ENCODE results near the gene RBMS1.

RBMS1 gene

DNA sequence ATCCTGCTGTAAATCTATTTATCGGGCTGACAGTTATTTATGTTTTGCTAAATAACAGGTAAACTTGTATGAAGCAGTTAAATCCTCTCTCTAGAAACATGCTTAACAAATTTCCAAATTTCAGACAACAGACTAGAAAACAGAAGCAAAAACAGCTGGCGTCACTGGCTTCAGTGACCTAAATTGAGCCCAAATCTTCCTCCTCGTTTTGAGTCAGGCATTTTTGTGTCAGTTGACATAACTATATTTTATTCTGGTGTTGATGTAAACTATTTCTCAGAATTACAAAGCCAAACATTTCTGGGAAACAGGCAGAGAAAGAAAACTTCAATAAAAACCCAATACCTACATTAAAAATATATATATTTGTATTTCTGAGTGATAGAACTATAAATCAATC lies 21.7 kb downstream of the RBMS1 start:
- no peaks in the 10 kb centered on the region for H4K20me1 ChIP-seq (ENCODE audit: insufficient read depth, low read length, poor library complexity, severe bottlenecking)
- H3K27me3 ChIP-seq (ENCODE audit: insufficient read depth, low read length, poor library complexity, severe bottlenecking) = no peaks in the 10 kb centered on the region
- no peaks in the 10 kb centered on the region for H3K9me3 ChIP-seq (ENCODE audit: insufficient read depth, low read depth, low read length)
- H3K4me3 ChIP-seq (ENCODE audit: low read length, poor library complexity, severe bottlenecking) = no peak overlapping the region
- no peaks in the 10 kb centered on the region for H3F3A ChIP-seq (ENCODE audit: low read depth)
- H3K9ac ChIP-seq (ENCODE audit: low read depth, low read length, poor library complexity, severe bottlenecking) = no peak overlapping the region
- peaks cover 16% of the 10 kb centered on the region for H3K4me1 ChIP-seq (ENCODE audit: insufficient read depth, low read length, poor library complexity, severe bottlenecking)
- no peak for TF ChIP-seq CTCF (conservative IDR thresholded peaks at IDR 0.05; ENCODE audit: low read length)
- no peak for TF ChIP-seq EZH2phosphoT487 (IDR thresholded peaks at IDR 0.05; ENCODE audit: borderline replicate concordance)
- no peaks in the 10 kb centered on the region for H3K36me3 ChIP-seq (ENCODE audit: insufficient read depth, low read length)
- no peaks in the 10 kb centered on the region for H3K9me2 ChIP-seq (replicated peaks; ENCODE audit: low read depth, low read length)
- no peak overlapping the region for H2AFZ ChIP-seq (ENCODE audit: low read length)
- peaks cover 46% of the 10 kb centered on the region for H3K79me2 ChIP-seq (ENCODE audit: insufficient read depth, low read length)
- no peak overlapping the region for H3K4me2 ChIP-seq (ENCODE audit: low read depth, low read length, poor library complexity, severe bottlenecking)

DNA sequence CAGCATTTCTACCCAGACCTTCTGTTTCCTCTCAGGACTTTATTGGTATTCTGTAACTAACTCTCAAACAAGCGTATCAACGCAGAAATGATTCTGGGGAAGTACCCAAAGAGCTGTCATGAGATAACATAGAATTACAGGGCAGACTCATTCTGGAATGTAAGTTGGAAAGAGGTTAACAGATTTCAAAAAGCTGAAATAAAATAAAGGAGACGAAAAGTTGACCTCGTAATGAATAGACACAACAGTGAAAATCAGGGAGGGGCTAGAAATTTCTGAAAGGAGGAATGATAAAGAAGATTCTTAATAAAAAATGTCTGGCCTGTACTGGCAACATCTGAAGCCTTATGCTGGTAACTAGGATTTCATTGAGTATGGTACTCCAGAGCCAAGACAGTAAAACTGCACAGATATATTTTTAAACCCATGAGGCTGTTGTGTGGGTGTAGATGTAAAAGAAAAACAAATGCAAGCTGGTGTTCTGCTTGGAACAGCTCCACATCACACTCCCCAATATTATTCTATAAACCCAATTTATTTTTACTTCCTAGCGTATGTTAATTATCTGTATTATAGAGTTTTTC lies 23.9 kb downstream of the RBMS1 start:
- Histone ChIP-seq H3K9me2 (replicated peaks; ENCODE audit: low read depth, low read length) (no peaks in the 10 kb centered on the region), H3F3A (ENCODE audit: low read depth) (no peaks in the 10 kb centered on the region), H3K9me3 (ENCODE audit: insufficient read depth, low read depth, low read length) (no peaks in the 10 kb centered on the region), H3K4me3 (ENCODE audit: low read length, poor library complexity, severe bottlenecking) (no peak overlapping the region), H3K4me1 (ENCODE audit: insufficient read depth, low read length, poor library complexity, severe bottlenecking) (peaks cover 16% of the 10 kb centered on the region), H3K36me3 (ENCODE audit: insufficient read depth, low read length) (no peaks in the 10 kb centered on the region), H2AFZ (ENCODE audit: low read length) (no peak overlapping the region), H3K9ac (ENCODE audit: low read depth, low read length, poor library complexity, severe bottlenecking) (no peak overlapping the region), H3K27me3 (ENCODE audit: insufficient read depth, low read length, poor library complexity, severe bottlenecking) (no peaks in the 10 kb centered on the region), H3K4me2 (ENCODE audit: low read depth, low read length, poor library complexity, severe bottlenecking) (no peak overlapping the region), H3K79me2 (ENCODE audit: insufficient read depth, low read length) (peaks cover 53% of the 10 kb centered on the region), H4K20me1 (ENCODE audit: insufficient read depth, low read length, poor library complexity, severe bottlenecking) (no peaks in the 10 kb centered on the region)
- no peak for TF ChIP-seq EZH2phosphoT487 (IDR thresholded peaks at IDR 0.05; ENCODE audit: borderline replicate concordance)
- no peak for TF ChIP-seq CTCF (conservative IDR thresholded peaks at IDR 0.05; ENCODE audit: low read length)

- H3K4me2 ChIP-seq (ENCODE audit: low read depth, low read length, poor library complexity, severe bottlenecking) = no peak overlapping the region
- no peaks in the 10 kb centered on the region for H3K9me2 ChIP-seq (replicated peaks; ENCODE audit: low read depth, low read length)
- H3K9me3 ChIP-seq (ENCODE audit: insufficient read depth, low read depth, low read length) = no peaks in the 10 kb centered on the region
- H3F3A ChIP-seq (ENCODE audit: low read depth) = no peaks in the 10 kb centered on the region
- H2AFZ ChIP-seq (ENCODE audit: low read length) = no peak overlapping the region
- H3K4me3 ChIP-seq (ENCODE audit: low read length, poor library complexity, severe bottlenecking) = no peak overlapping the region
- H4K20me1 ChIP-seq (ENCODE audit: insufficient read depth, low read length, poor library complexity, severe bottlenecking) = no peaks in the 10 kb centered on the region
- no peaks in the 10 kb centered on the region for H3K27me3 ChIP-seq (ENCODE audit: insufficient read depth, low read length, poor library complexity, severe bottlenecking)
- TF ChIP-seq CTCF (conservative IDR thresholded peaks at IDR 0.05; ENCODE audit: low read length) (no peak), EZH2phosphoT487 (IDR thresholded peaks at IDR 0.05; ENCODE audit: borderline replicate concordance) (no peak)
- H3K4me1 ChIP-seq (ENCODE audit: insufficient read depth, low read length, poor library complexity, severe bottlenecking) = peaks cover 16% of the 10 kb centered on the region
- no peaks in the 10 kb centered on the region for H3K36me3 ChIP-seq (ENCODE audit: insufficient read depth, low read length)
- H3K79me2 ChIP-seq (ENCODE audit: insufficient read depth, low read length) = peaks cover 48% of the 10 kb centered on the region
- H3K9ac ChIP-seq (ENCODE audit: low read depth, low read length, poor library complexity, severe bottlenecking) = no peak overlapping the region
Measured at GRCh38 chr2:160469164-160469563, 24.4 kb downstream of the RBMS1 start.
